Epithelial cell of esophagus (primary cell): ENCODE results near the gene CEP295NL.
"Not testable (repeated sequence)": the region's sequence is repeated elsewhere in the genome, so short reads cannot be mapped to it uniquely, and the experiment has no call there.

Experiments
- DNase-seq: peaks from one replicate; pipeline ENCODE4 v3.0.0; 2010; ENCODE audit warnings: low read depth
- H3K4me3 ChIP-seq: 2 replicates; pipeline ENCODE4 v1.5.1; 2011; ENCODE audit warnings: mild to moderate bottlenecking, low read length, control low read depth
- CTCF ChIP-seq: IDR thresholded peaks from 2 replicates; pipeline ENCODE4 v1.5.1; 2011; ENCODE audit warnings: low read depth, mild to moderate bottlenecking, low read length, control low read depth, inconsistent platforms; ENCODE audit not compliant: insufficient read depth; ENCODE audit errors: missing control alignments

CEP295NL gene

GRCh38 chr17:78946131-78946530 lies 43.1 kb upstream of the CEP295NL start:
- no peak for DNase-seq
- TF ChIP-seq CTCF = no peak
- H3K4me3 ChIP-seq = no peak overlapping the region

- not testable (repeated sequence) for DNase-seq, H3K4me3 ChIP-seq
Measured at GRCh38 chr17:78945455-78945854, 42.5 kb upstream of the CEP295NL start.

- no peak for TF ChIP-seq CTCF
- no peak for DNase-seq
- H3K4me3 ChIP-seq = no peak overlapping the region
Measured at GRCh38 chr17:78944956-78945355, 42.0 kb upstream of the CEP295NL start.

- no peak for TF ChIP-seq CTCF
- no peak overlapping the region for H3K4me3 ChIP-seq
- DNase-seq = no peak
Measured at GRCh38 chr17:78944026-78944425, 41.0 kb upstream of the CEP295NL start.

GRCh38 chr17:78940708-78941107 lies 37.7 kb upstream of the CEP295NL start:
- TF ChIP-seq CTCF = no peak
- DNase-seq = no peak
- no peak overlapping the region for H3K4me3 ChIP-seq

GRCh38 chr17:78940258-78940657 lies 37.3 kb upstream of the CEP295NL start:
- no peak for DNase-seq
- no peak for TF ChIP-seq CTCF

GRCh38 chr17:78939615-78940014 lies 36.6 kb upstream of the CEP295NL start:
- no peak overlapping the region for H3K4me3 ChIP-seq
- DNase-seq = no peak
- no peak for TF ChIP-seq CTCF

More at GRCh38 chr17:78940258-78940657, 37.3 kb upstream of the CEP295NL start:
- H3K4me3 ChIP-seq = no peak overlapping the region

- no peak for TF ChIP-seq CTCF
- H3K4me3 ChIP-seq = no peak overlapping the region
- DNase-seq = no peak
Measured at GRCh38 chr17:78937561-78937960, 34.6 kb upstream of the CEP295NL start.
